ENCODE results near the gene CD209.

CD209 gene

DNA sequence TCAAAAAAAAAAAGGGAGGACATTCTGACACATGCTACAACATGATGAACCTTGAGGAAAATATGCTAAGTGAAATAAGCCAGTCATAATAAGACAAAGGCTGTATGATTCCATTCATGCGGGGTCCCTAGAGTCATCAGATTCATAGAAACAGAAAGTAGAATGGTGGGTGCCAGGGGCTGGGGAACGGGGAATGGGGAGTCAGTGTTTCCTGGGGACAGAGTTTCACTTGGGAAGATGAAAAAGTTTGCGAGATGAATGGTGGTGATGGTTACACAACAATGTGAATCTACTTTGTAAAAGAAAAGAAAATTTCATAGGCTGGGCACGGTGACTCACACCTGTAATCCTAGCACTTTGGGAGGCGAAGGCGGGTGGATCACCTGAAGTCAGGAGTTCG, 9.3 kb downstream of the CD209 start:
- peaks cover 24% of the 10 kb centered on the region for H3K27me3 ChIP-seq (ENCODE audit: insufficient read depth, insufficient read length)
- no peak for DNase-seq (ENCODE audit: low read depth, low spot score)
- H3K9ac ChIP-seq (ENCODE audit: insufficient read length, low read depth) = no peak overlapping the region
- TF ChIP-seq ZNF274 (IDR thresholded peaks at IDR 0.05; ENCODE audit: low read depth, low read length) = no peak
- TF ChIP-seq YY1 (IDR thresholded peaks at IDR 0.05; ENCODE audit: insufficient read depth, insufficient read length) = no peak
- TF ChIP-seq SUZ12 (IDR thresholded peaks at IDR 0.05; ENCODE audit: extremely low read depth, insufficient read depth, insufficient read length) = no peak
- H3K36me3 ChIP-seq (ENCODE audit: insufficient read depth, insufficient read length, low read length) = no peaks in the 10 kb centered on the region
- no peak overlapping the region for H3K4me3 ChIP-seq (ENCODE audit: insufficient read length, low read depth)
- H3K9me3 ChIP-seq (ENCODE audit: insufficient read depth, low read length) = no peaks in the 10 kb centered on the region
- H3K4me1 ChIP-seq (ENCODE audit: insufficient read depth, insufficient read length) = no peaks in the 10 kb centered on the region

GRCh38 chr19:7737215-7737614, 10.1 kb downstream of the CD209 start:
- no peak for TF ChIP-seq SUZ12 (IDR thresholded peaks at IDR 0.05; ENCODE audit: extremely low read depth, insufficient read depth, insufficient read length)
- TF ChIP-seq ZNF274 (IDR thresholded peaks at IDR 0.05; ENCODE audit: low read depth, low read length) = no peak
- no peak for TF ChIP-seq YY1 (IDR thresholded peaks at IDR 0.05; ENCODE audit: insufficient read depth, insufficient read length)
- Histone ChIP-seq H3K4me3 (ENCODE audit: insufficient read length, low read depth) (no peak overlapping the region), H3K4me1 (ENCODE audit: insufficient read depth, insufficient read length) (no peaks in the 10 kb centered on the region), H3K27me3 (ENCODE audit: insufficient read depth, insufficient read length) (peaks cover 28% of the 10 kb centered on the region), H3K9me3 (ENCODE audit: insufficient read depth, low read length) (no peaks in the 10 kb centered on the region), H3K9ac (ENCODE audit: insufficient read length, low read depth) (no peak overlapping the region), H3K36me3 (ENCODE audit: insufficient read depth, insufficient read length, low read length) (no peaks in the 10 kb centered on the region)
- DNase-seq (ENCODE audit: low read depth, low spot score) = no peak

DNA sequence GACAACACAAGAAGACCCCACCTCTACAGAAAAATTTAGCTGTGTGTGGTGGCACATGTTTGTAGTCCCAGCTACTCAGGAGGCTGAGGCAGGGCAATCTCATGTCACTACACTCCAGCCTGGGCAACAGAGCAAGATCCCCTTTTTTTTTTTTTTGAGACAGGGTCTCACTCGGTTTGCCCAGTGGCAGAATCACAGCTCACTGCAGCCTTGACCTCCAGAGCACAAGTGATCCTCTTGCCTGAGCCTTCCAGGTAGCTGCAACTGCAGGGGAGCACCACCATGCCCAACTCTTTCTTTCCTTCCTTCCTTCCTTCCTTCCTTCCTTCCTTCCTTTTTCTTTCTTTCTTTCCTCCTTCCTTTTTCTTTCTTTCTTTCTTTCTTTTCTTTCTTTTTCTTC, 11.2 kb downstream of the CD209 start:
- H3K27me3 ChIP-seq (ENCODE audit: insufficient read depth, insufficient read length) = peaks cover 37% of the 10 kb centered on the region
- H3K9ac ChIP-seq (ENCODE audit: insufficient read length, low read depth) = no peak overlapping the region

DNA sequence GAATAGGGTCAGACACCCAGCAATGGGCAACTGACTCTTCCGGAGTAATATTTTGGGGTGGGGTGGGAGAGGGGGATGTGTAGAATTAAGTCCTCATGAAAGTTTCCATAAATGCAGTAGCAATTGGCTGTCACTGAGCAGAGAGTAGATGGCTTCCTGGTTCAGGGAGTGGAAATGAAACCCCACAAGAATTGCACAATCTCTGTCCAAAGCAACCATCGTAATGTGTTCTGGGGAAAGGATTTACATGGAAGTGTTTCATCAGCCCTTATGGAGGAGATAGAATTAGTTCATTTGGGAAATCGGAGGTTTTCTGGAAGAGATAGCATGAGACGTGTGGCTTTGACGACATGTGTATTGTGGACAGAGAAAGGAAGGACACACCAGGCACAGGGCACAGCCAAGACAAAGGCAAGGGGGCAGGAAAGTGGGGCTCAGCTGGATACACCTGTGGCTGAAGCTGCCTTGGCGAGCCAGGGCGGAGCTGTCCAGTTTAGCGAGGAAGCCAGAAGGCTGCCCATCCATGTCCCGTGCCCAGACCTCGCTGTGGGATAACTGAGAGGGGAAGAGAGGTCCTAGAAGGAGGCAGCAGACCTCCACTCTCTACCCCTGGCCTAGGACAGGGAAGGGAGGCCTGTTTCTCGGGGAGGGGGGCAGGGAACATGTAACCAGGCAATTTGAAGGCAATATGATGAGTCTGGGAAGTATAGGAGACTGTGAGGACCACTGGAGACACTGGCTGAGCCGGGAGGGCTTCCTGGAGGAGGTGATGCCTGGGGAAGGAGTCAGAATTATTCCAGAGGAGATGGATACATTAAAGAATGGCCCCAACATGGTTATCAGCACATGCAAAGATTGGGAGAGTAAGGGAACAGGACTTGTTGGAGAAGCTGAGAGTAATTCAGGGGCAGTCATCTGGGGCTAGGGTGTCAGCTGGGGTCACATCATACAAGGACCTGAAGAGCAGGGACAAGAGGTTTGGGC, 12.8 kb downstream of the CD209 start:
- Histone ChIP-seq H3K36me3 (ENCODE audit: insufficient read depth, insufficient read length, low read length) (no peaks in the 10 kb centered on the region), H3K9ac (ENCODE audit: insufficient read length, low read depth) (no peak overlapping the region), H3K4me1 (ENCODE audit: insufficient read depth, insufficient read length) (peaks cover 6% of the 10 kb centered on the region), H3K27me3 (ENCODE audit: insufficient read depth, insufficient read length) (peaks cover 45% of the 10 kb centered on the region), H3K4me3 (ENCODE audit: insufficient read length, low read depth) (no peak overlapping the region), H3K9me3 (ENCODE audit: insufficient read depth, low read length) (no peaks in the 10 kb centered on the region)
- TF ChIP-seq YY1 (IDR thresholded peaks at IDR 0.05; ENCODE audit: insufficient read depth, insufficient read length) = no peak
- no peak for TF ChIP-seq SUZ12 (IDR thresholded peaks at IDR 0.05; ENCODE audit: extremely low read depth, insufficient read depth, insufficient read length)
- TF ChIP-seq ZNF274 (IDR thresholded peaks at IDR 0.05; ENCODE audit: low read depth, low read length) = no peak
- no peak for DNase-seq (ENCODE audit: low read depth, low spot score)

More for the DNA sequence above, 11.2 kb downstream of the CD209 start:
- H3K4me3 ChIP-seq (ENCODE audit: insufficient read length, low read depth) = no peak overlapping the region
- H3K36me3 ChIP-seq (ENCODE audit: insufficient read depth, insufficient read length, low read length) = no peaks in the 10 kb centered on the region
- TF ChIP-seq YY1 (IDR thresholded peaks at IDR 0.05; ENCODE audit: insufficient read depth, insufficient read length) (no peak), ZNF274 (IDR thresholded peaks at IDR 0.05; ENCODE audit: low read depth, low read length) (no peak), SUZ12 (IDR thresholded peaks at IDR 0.05; ENCODE audit: extremely low read depth, insufficient read depth, insufficient read length) (no peak)
- no peaks in the 10 kb centered on the region for H3K9me3 ChIP-seq (ENCODE audit: insufficient read depth, low read length)
- no peak for DNase-seq (ENCODE audit: low read depth, low spot score)
- H3K4me1 ChIP-seq (ENCODE audit: insufficient read depth, insufficient read length) = no peaks in the 10 kb centered on the region

GRCh38 chr19:7733376-7733775, 14.0 kb downstream of the CD209 start:
- no peak overlapping the region for H3K4me3 ChIP-seq (ENCODE audit: insufficient read length, low read depth)
- no peak for DNase-seq (ENCODE audit: low read depth, low spot score)
- H3K9me3 ChIP-seq (ENCODE audit: insufficient read depth, low read length) = no peaks in the 10 kb centered on the region
- TF ChIP-seq SUZ12 (IDR thresholded peaks at IDR 0.05; ENCODE audit: extremely low read depth, insufficient read depth, insufficient read length) (no peak), ZNF274 (IDR thresholded peaks at IDR 0.05; ENCODE audit: low read depth, low read length) (no peak), YY1 (IDR thresholded peaks at IDR 0.05; ENCODE audit: insufficient read depth, insufficient read length) (no peak)
- peaks cover 56% of the 10 kb centered on the region for H3K27me3 ChIP-seq (ENCODE audit: insufficient read depth, insufficient read length)
- peaks cover 8% of the 10 kb centered on the region for H3K4me1 ChIP-seq (ENCODE audit: insufficient read depth, insufficient read length)
- H3K36me3 ChIP-seq (ENCODE audit: insufficient read depth, insufficient read length, low read length) = no peaks in the 10 kb centered on the region
- H3K9ac ChIP-seq (ENCODE audit: insufficient read length, low read depth) = no peak overlapping the region

DNA sequence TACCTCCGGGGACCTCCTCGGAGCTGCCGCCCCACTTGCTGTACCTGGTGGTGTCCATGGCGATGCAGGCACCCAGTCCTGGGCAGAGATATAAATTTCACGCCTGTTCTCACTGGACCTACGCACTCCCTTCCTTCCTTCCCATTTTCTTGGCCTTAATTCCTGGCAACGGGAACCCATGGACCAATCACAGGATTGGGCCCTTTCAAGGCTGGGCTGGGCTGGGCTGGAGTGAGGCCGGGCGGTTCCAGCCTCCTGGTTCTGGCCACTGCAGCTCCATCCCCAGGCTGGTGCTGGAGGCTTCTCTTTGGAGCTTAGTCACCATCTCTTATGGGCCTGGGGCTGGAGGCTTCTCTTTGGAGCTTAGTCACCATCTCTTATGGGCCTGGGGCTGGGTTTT, 15.3 kb downstream of the CD209 start, which contains the start of gene CLEC4G:
Gene CLEC4G (minus strand): TSS at position 66 of the 400 bp plus-strand sequence. CDS start 8 bp downstream, at position 58.
- H3K4me1 ChIP-seq (ENCODE audit: insufficient read depth, insufficient read length) = peaks cover 8% of the 10 kb centered on the region
- H3K9ac ChIP-seq (ENCODE audit: insufficient read length, low read depth) = no peak within 1 kb of the TSS
- no peak for DNase-seq (ENCODE audit: low read depth, low spot score)
- TF ChIP-seq SUZ12 (IDR thresholded peaks at IDR 0.05; ENCODE audit: extremely low read depth, insufficient read depth, insufficient read length) (no peak), YY1 (IDR thresholded peaks at IDR 0.05; ENCODE audit: insufficient read depth, insufficient read length) (no peak), ZNF274 (IDR thresholded peaks at IDR 0.05; ENCODE audit: low read depth, low read length) (no peak)
- no peaks in the 10 kb centered on the region for H3K9me3 ChIP-seq (ENCODE audit: insufficient read depth, low read length)
- H3K27me3 ChIP-seq (ENCODE audit: insufficient read depth, insufficient read length) = peaks cover 68% of the 10 kb centered on the region
- H3K36me3 ChIP-seq (ENCODE audit: insufficient read depth, insufficient read length, low read length) = no peaks in the 10 kb centered on the region
- no peak within 1 kb of the TSS for H3K4me3 ChIP-seq (ENCODE audit: insufficient read length, low read depth)

- TF ChIP-seq SUZ12 (IDR thresholded peaks at IDR 0.05; ENCODE audit: extremely low read depth, insufficient read depth, insufficient read length) (no peak), YY1 (IDR thresholded peaks at IDR 0.05; ENCODE audit: insufficient read depth, insufficient read length) (no peak), ZNF274 (IDR thresholded peaks at IDR 0.05; ENCODE audit: low read depth, low read length) (no peak)
- Histone ChIP-seq H3K4me1 (ENCODE audit: insufficient read depth, insufficient read length) (peaks cover 8% of the 10 kb centered on the region), H3K36me3 (ENCODE audit: insufficient read depth, insufficient read length, low read length) (no peaks in the 10 kb centered on the region), H3K9me3 (ENCODE audit: insufficient read depth, low read length) (no peaks in the 10 kb centered on the region), H3K27me3 (ENCODE audit: insufficient read depth, insufficient read length) (peaks cover 68% of the 10 kb centered on the region), H3K4me3 (ENCODE audit: insufficient read length, low read depth) (no peak overlapping the region), H3K9ac (ENCODE audit: insufficient read length, low read depth) (no peak overlapping the region)
- no peak for DNase-seq (ENCODE audit: low read depth, low spot score)
Measured at GRCh38 chr19:7731615-7732014, 15.7 kb downstream of the CD209 start.

Data from NT2/D1 (cell line).